ENCODE results near the gene TRPV5.

TRPV5 gene

DNA sequence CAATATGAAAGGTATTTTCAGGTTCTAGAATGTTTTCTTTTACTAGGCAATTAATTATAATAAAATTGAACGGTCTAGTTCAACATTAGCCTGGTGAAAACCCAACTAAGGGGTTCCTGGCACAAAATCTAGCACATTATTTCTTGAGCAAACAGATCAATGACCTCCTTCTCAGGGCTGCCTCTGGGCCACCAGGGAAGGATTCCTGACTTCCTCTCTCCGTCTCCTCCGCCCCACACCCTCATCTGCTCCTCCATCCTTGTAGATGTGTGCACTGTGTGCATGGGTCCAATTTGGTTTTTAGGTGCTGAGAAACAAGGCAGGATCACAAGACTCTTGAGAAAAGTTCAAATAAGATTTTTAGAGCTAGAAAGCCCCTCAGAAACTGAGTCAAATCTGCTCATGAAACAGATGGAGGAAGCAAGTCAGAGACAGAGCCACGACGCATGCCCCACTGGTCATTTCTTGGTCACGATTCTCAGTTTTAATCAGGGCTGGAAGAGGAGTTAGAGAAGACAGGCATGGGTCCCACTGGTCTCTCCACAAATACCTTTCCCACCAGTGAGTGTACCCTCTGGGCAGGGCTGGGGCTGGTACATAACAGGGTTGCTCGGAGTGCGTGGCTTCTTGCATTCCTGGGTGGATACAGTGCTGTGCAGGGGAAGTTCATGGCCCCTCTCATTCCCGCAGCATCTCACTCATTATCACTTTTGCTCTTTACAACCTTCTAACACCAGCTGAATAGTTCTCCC, 51.8 kb downstream of the TRPV5 start:
- Histone ChIP-seq H3K27me3 (ENCODE audit: control insufficient read depth, insufficient read depth, low read length) (no peaks in the 10 kb centered on the region), H3K9ac (ENCODE audit: low read depth, low read length) (no peak overlapping the region), H3K36me3 (ENCODE audit: control insufficient read depth, insufficient read depth, low read length) (no peaks in the 10 kb centered on the region), H3K4me3 (ENCODE audit: low read depth, low read length) (no peak overlapping the region), H3K4me1 (ENCODE audit: control insufficient read depth, insufficient read depth, low read length) (no peaks in the 10 kb centered on the region), H3K9me3 (ENCODE audit: control insufficient read depth, insufficient read depth, low read length) (no peaks in the 10 kb centered on the region)

DNA sequence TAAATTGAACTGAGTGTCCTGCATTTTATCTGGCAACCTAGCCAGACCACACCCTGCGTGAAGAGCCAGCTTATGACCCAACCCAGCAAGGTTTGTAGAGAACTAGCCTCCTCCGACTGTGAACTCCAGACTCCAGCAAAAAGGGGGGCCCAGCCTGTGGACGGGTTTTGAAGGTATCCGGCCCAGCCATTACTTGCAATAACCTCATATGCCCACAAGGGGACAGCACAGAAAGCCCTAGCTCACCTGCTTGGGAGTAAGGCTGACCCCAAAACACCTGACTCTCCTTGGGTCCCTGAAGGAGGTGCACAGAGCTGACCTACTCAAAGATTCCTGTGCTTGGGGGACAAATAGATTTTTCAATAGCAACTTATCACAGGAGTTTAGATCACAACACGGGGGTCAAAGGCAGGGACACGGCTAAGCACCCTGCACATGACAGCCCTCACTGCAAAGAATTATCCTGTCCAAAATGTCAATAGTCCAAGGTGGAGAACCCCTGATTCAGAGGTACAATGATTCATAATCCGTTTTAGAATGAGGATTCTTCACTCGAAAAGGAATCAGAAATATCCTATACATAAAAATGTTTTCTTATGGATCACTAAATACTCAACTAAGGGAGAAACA, 52.6 kb downstream of the TRPV5 start:
- H3K4me1 ChIP-seq (ENCODE audit: control insufficient read depth, insufficient read depth, low read length): no peaks in the 10 kb centered on the region
- no peaks in the 10 kb centered on the region for H3K9me3 ChIP-seq (ENCODE audit: control insufficient read depth, insufficient read depth, low read length)
- H3K4me3 ChIP-seq (ENCODE audit: low read depth, low read length): no peak overlapping the region
- H3K36me3 ChIP-seq (ENCODE audit: control insufficient read depth, insufficient read depth, low read length): no peaks in the 10 kb centered on the region
- H3K27me3 ChIP-seq (ENCODE audit: control insufficient read depth, insufficient read depth, low read length): no peaks in the 10 kb centered on the region
- no peak overlapping the region for H3K9ac ChIP-seq (ENCODE audit: low read depth, low read length)

DNA sequence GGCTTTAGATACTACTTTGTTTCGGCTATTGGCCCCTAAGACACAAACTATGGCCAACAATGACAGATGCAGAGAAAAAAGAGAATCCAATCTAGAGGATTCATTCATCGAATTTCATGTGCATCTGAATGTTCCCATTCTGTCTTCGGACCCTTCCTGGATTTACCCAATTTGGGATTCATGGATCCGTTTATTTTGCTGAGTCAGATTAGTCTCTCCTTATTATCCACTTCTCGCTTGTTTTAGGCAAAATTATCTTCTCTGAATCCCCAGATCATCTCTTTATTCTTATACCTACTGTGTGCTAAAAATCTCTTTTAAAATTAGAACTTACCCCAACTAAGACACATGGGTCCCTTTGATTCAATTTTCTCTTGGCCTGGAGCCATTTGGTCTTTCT, 54.5 kb downstream of the TRPV5 start:
- Histone ChIP-seq H3K27me3 (ENCODE audit: control insufficient read depth, insufficient read depth, low read length) (no peaks in the 10 kb centered on the region), H3K9me3 (ENCODE audit: control insufficient read depth, insufficient read depth, low read length) (no peaks in the 10 kb centered on the region), H3K36me3 (ENCODE audit: control insufficient read depth, insufficient read depth, low read length) (no peaks in the 10 kb centered on the region), H3K9ac (ENCODE audit: low read depth, low read length) (no peak overlapping the region), H3K4me3 (ENCODE audit: low read depth, low read length) (no peak overlapping the region), H3K4me1 (ENCODE audit: control insufficient read depth, insufficient read depth, low read length) (no peaks in the 10 kb centered on the region)

DNA sequence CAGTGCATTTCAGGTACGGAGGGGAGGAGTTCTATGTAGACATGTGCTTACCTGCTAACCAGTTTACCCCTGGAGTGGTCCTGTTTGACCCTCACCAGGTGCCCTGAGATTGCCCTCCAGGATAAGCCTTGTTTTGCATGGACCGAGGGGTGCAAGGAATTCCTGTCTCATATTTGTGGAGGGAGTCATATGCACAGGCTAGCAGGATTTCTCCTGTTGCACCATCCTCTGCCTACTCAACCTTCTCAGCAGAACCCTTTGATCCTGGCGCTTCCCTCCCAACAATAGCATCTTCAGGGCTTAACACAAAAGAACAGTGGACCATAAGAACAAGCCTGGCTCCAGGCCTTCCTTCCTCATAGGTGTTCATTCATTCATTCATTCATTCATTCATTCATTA, 55.2 kb downstream of the TRPV5 start:
- Histone ChIP-seq H3K9ac (ENCODE audit: low read depth, low read length) (no peak overlapping the region), H3K4me3 (ENCODE audit: low read depth, low read length) (no peak overlapping the region), H3K4me1 (ENCODE audit: control insufficient read depth, insufficient read depth, low read length) (no peaks in the 10 kb centered on the region), H3K36me3 (ENCODE audit: control insufficient read depth, insufficient read depth, low read length) (no peaks in the 10 kb centered on the region), H3K9me3 (ENCODE audit: control insufficient read depth, insufficient read depth, low read length) (no peaks in the 10 kb centered on the region), H3K27me3 (ENCODE audit: control insufficient read depth, insufficient read depth, low read length) (no peaks in the 10 kb centered on the region)

DNA sequence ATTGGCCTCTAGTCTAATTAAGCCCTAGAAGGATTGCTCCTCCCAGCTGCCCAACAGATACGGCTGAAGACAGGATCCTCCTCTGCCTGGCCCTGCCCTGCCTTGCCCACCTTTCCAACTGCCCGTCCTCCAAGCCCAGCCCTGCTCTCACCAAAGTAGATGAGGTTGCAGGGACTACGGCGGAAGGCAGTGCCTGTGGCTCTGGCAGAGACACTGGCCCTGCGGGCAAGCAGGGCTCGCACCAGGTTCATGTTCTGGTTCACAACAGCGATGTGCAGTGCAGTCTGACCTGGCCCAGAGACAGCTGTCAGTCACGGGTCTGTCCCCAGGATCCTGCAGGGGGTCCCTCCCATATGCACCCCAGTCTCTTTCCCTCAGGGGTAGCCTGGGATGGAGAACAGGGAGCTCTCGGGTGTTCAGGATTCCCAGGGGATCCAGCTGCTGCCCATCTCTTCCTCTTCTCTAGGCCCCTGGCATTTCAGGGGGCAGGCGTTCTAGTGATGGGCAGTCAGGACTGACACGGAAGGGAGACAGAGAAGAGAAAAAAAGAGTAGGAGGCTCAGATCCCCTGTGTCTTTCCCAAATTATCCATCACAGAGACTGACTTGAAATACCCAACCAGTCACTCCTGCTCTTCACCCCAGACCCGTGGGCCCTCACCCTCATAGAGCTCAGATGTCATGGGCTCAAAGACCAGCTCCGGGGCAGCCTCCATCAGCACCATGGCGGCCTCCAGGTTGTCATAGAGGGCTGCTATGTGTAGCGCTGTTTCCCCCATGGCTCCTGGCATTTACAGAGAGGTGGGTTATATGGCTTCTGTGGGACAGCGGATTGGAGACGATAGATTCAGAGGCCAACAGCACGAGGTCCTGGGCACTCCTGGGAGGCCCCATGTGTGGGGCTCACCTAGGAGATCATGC, 56.3 kb downstream of the TRPV5 start:
- Histone ChIP-seq H3K4me3 (ENCODE audit: low read depth, low read length) (no peak overlapping the region), H3K9me3 (ENCODE audit: control insufficient read depth, insufficient read depth, low read length) (no peaks in the 10 kb centered on the region), H3K27me3 (ENCODE audit: control insufficient read depth, insufficient read depth, low read length) (no peaks in the 10 kb centered on the region), H3K9ac (ENCODE audit: low read depth, low read length) (no peak overlapping the region), H3K36me3 (ENCODE audit: control insufficient read depth, insufficient read depth, low read length) (no peaks in the 10 kb centered on the region), H3K4me1 (ENCODE audit: control insufficient read depth, insufficient read depth, low read length) (no peaks in the 10 kb centered on the region)

DNA sequence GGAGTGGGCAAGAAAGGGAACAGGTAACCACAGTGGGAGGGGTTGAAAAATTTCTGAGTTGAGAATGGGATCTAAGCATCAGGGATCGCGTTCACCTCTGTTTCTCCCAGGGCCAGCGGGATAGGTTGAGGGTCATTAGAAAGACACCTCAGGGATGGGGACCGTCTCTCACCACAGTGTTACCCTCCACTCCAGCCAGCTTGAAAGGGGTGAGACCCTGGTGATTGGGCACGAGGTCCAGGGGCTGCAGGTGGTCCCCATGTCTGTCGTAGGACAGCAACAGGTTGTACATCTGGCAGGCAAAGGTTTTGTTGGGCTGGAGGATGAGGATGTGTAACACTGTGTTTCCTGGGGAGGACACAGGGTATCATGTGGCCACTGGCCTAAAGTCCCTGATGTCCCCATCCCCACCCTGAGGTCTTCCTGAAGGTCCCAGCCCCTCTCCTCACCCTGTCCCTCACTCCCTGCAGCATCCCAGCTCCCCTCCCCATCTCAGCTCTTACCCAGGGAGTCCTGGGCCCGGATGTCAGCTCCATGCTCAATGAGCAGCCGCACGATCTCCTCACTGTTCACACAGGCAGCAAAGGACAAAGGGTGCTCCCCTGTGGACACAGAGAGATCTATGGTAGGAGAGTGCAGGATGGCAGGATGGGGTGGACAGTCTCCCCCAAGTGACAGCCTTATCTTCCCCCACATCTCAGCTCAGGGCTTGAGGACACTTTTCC, 57.1 kb downstream of the TRPV5 start:
- Histone ChIP-seq H3K27me3 (ENCODE audit: control insufficient read depth, insufficient read depth, low read length) (no peaks in the 10 kb centered on the region), H3K36me3 (ENCODE audit: control insufficient read depth, insufficient read depth, low read length) (no peaks in the 10 kb centered on the region), H3K9me3 (ENCODE audit: control insufficient read depth, insufficient read depth, low read length) (no peaks in the 10 kb centered on the region), H3K4me3 (ENCODE audit: low read depth, low read length) (no peak overlapping the region), H3K9ac (ENCODE audit: low read depth, low read length) (no peak overlapping the region), H3K4me1 (ENCODE audit: control insufficient read depth, insufficient read depth, low read length) (no peaks in the 10 kb centered on the region)

DNA sequence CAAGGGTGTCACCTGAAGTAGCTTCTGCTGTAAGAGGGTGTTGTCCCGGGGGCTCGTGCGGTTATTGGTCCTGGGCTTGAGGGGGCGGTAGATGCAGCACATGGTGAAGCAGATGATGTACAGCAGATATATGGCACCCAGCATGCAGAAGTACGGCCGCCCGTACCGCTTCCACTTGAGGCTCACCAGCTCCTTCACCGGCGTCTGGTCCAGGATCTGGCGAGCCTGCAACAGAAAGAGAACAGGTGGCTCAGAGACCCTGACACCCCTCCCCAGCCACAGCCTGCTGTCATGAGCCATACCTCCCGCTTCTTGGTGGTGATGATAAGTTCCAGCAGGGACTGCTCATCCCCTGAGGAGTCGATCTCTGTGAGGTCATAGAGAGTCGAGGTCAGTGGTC, 58.1 kb downstream of the TRPV5 start:
- Histone ChIP-seq H3K9ac (ENCODE audit: low read depth, low read length) (no peak overlapping the region), H3K4me1 (ENCODE audit: control insufficient read depth, insufficient read depth, low read length) (no peaks in the 10 kb centered on the region), H3K4me3 (ENCODE audit: low read depth, low read length) (no peak overlapping the region), H3K36me3 (ENCODE audit: control insufficient read depth, insufficient read depth, low read length) (peaks cover 3% of the 10 kb centered on the region), H3K9me3 (ENCODE audit: control insufficient read depth, insufficient read depth, low read length) (no peaks in the 10 kb centered on the region), H3K27me3 (ENCODE audit: control insufficient read depth, insufficient read depth, low read length) (no peaks in the 10 kb centered on the region)

DNA sequence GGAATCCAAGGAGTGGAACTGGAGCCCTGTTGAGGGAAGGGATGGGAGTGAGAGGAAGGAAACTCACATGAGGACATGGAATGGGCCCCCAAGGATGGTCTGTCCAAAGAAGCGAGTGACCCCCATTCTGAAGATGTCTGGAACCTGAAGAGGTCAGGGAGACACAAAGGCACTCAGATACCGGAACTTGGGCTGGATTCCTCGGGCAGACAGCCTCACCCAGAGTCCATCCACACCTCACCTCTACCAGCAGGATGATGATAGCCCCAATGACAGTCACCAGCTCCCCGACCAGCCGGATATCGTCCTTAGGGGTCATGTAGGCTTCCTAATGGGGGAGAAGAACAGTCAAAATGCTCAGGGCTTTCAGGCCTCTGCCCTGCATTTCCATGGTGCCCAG, 58.7 kb downstream of the TRPV5 start:
- H3K4me3 ChIP-seq (ENCODE audit: low read depth, low read length): no peak overlapping the region
- peaks cover 3% of the 10 kb centered on the region for H3K36me3 ChIP-seq (ENCODE audit: control insufficient read depth, insufficient read depth, low read length)
- H3K9me3 ChIP-seq (ENCODE audit: control insufficient read depth, insufficient read depth, low read length): no peaks in the 10 kb centered on the region
- H3K27me3 ChIP-seq (ENCODE audit: control insufficient read depth, insufficient read depth, low read length): no peaks in the 10 kb centered on the region
- H3K4me1 ChIP-seq (ENCODE audit: control insufficient read depth, insufficient read depth, low read length): no peaks in the 10 kb centered on the region
- H3K9ac ChIP-seq (ENCODE audit: low read depth, low read length): no peak overlapping the region

DNA sequence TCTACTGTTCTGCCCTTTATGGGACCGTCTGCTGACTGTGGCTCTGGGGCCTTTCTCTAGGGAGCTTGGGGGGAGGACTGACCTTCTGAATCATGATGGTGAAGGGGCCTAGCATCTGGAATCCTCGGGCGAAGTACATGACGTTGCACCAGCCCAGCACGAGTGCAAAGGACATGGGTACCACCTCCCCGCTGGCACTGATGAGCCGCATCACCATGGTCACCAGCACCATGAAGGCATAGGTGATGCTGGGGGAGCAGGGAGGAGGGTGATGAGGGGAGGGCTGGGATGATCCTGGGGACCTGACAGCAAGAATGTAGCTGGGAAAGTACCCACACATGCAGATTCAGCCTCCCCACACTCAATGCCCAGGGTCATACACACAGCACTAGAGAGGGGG, 59.1 kb downstream of the TRPV5 start:
- H3K27me3 ChIP-seq (ENCODE audit: control insufficient read depth, insufficient read depth, low read length): no peaks in the 10 kb centered on the region
- H3K4me3 ChIP-seq (ENCODE audit: low read depth, low read length): no peak overlapping the region
- H3K9me3 ChIP-seq (ENCODE audit: control insufficient read depth, insufficient read depth, low read length): no peaks in the 10 kb centered on the region
- H3K36me3 ChIP-seq (ENCODE audit: control insufficient read depth, insufficient read depth, low read length): peaks cover 3% of the 10 kb centered on the region
- H3K4me1 ChIP-seq (ENCODE audit: control insufficient read depth, insufficient read depth, low read length): no peaks in the 10 kb centered on the region
- no peak overlapping the region for H3K9ac ChIP-seq (ENCODE audit: low read depth, low read length)

DNA sequence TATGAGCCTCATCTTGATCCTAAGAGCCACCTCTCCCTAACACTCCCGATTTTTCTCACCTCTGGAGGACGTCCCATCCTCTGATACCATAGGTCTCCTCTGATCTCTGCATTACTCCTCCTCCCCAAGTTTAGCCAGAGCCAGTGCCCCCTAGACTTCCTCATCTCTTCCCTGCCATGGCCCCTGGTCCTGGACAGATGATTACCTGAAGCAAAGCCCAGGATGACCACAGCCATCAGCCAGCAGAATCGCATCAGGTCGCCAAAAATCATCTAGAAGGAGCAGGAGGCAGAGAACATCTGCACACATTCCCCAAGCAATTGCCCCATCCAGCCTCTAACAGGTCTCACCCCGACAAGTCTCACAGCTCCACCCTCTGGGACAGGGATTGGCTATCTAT, 59.7 kb downstream of the TRPV5 start:
- Histone ChIP-seq H3K9me3 (ENCODE audit: control insufficient read depth, insufficient read depth, low read length) (no peaks in the 10 kb centered on the region), H3K4me3 (ENCODE audit: low read depth, low read length) (no peak overlapping the region), H3K9ac (ENCODE audit: low read depth, low read length) (no peak overlapping the region), H3K4me1 (ENCODE audit: control insufficient read depth, insufficient read depth, low read length) (no peaks in the 10 kb centered on the region), H3K36me3 (ENCODE audit: control insufficient read depth, insufficient read depth, low read length) (peaks cover 3% of the 10 kb centered on the region), H3K27me3 (ENCODE audit: control insufficient read depth, insufficient read depth, low read length) (no peaks in the 10 kb centered on the region)

DNA sequence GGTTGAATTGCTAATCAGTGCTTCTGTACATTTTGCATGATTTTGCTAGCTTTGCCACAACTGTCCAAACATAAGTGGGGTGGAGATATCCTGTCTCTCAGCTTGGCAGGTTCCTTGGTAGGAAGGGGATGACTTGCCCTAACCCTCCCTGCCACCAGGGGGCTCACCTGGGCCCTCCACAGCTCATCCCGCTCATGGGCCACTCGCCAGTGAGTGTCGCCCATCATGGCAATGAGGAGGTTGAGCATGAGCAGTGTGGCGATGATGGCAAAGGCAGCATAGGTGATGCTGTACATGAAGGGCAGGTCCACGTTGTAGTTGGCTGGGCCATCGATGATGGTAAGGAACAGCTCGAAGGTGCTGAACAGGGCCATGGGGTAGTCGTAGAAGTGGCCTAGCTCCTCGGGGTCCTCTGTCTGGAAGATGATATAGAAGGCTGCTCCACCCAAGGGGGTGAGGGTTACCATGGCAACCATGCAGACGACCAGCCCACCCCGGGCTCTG, 60.2 kb downstream of the TRPV5 start:
- Histone ChIP-seq H3K27me3 (ENCODE audit: control insufficient read depth, insufficient read depth, low read length) (no peaks in the 10 kb centered on the region), H3K4me3 (ENCODE audit: low read depth, low read length) (no peak overlapping the region), H3K36me3 (ENCODE audit: control insufficient read depth, insufficient read depth, low read length) (peaks cover 3% of the 10 kb centered on the region), H3K9me3 (ENCODE audit: control insufficient read depth, insufficient read depth, low read length) (no peaks in the 10 kb centered on the region), H3K9ac (ENCODE audit: low read depth, low read length) (no peak overlapping the region), H3K4me1 (ENCODE audit: control insufficient read depth, insufficient read depth, low read length) (no peaks in the 10 kb centered on the region)
